CD4-positive, CD25-positive, alpha-beta regulatory T cell (primary cell): Measurements from ENCODE around the gene ACLY. TPM values are rescaled to one million over a fixed set of nuclear protein-coding genes. Genes with fewer than 3 reads are reported as not detected.
"Not testable (repeated sequence)": the region's sequence is repeated elsewhere in the genome, so short reads cannot be mapped to it uniquely, and the experiment has no call there.

Experiments used
- ATAC-seq, 2 donors: fragments of 150-1000 bp; cut with Tn5 transposase; one replicate each; pipeline ENCODE4 v1.10.0; 2021; ENCODE audit warnings: low read depth in 2 of 2, moderate number of reproducible peaks in 2 of 2, moderate library complexity in 1 of 2
- DNase-seq, 3 donors: peaks; one replicate each; pipeline versions ENCODE4 v3.0.0 to v3.0.0-alpha.2; 2012 to 2022; ENCODE audit warnings: mixed read lengths in 1 of 3
- H3K27ac ChIP-seq: one replicate; pipeline ENCODE4 v1.7.0; 2013; ENCODE audit warnings: mild to moderate bottlenecking, low read length; ENCODE audit not compliant: insufficient read depth, poor library complexity, severe bottlenecking
- H3K27me3 ChIP-seq: one replicate; pipeline ENCODE4 v1.7.0; 2013; ENCODE audit warnings: low read length; ENCODE audit not compliant: control insufficient read depth, insufficient read depth
- H3K36me3 ChIP-seq: one replicate; pipeline ENCODE4 v1.7.0; 2013; ENCODE audit warnings: mild to moderate bottlenecking, low read length, moderate library complexity; ENCODE audit not compliant: control insufficient read depth, insufficient read depth
- H3K4me1 ChIP-seq: 2 replicates; pipeline ENCODE4 v1.7.0; 2013; ENCODE audit warnings: mild to moderate bottlenecking, low read length; ENCODE audit not compliant: insufficient read depth, control insufficient read depth, poor library complexity, severe bottlenecking
- H3K4me3 ChIP-seq: one replicate; pipeline ENCODE4 v1.7.0; 2013; ENCODE audit warnings: low read depth, mild to moderate bottlenecking, low read length, moderate library complexity
- H3K9me3 ChIP-seq, 2 experiments: 1 replicate in 1 of 2; 2 replicates in 1 of 2; pipeline ENCODE4 v1.7.0; 2013; ENCODE audit warnings: low read length in 2 of 2, mild to moderate bottlenecking in 1 of 2, moderate library complexity in 1 of 2; ENCODE audit not compliant: control insufficient read depth in 2 of 2
- H3K27ac Mint-ChIP-seq, 3 donors: one replicate each; pipeline ENCODE4 v1.8.0; 2020 to 2022; ENCODE audit warnings: mild to moderate bottlenecking in 3 of 3, mixed read lengths in 3 of 3, moderate library complexity in 2 of 3
- H3K27me3 Mint-ChIP-seq: one replicate; pipeline ENCODE4 v1.8.0; 2022; ENCODE audit warnings: mild to moderate bottlenecking, mixed read lengths
- H3K36me3 Mint-ChIP-seq: one replicate; pipeline ENCODE4 v1.8.0; 2020; ENCODE audit warnings: mixed read lengths
- H3K4me1 Mint-ChIP-seq, 4 donors: one replicate each; pipeline ENCODE4 v1.8.0; 2020 to 2022; ENCODE audit warnings: mixed read lengths in 4 of 4, mild to moderate bottlenecking in 1 of 4
- H3K4me3 Mint-ChIP-seq, 4 donors: one replicate each; pipeline ENCODE4 v1.8.0; 2020 to 2022; ENCODE audit warnings: mild to moderate bottlenecking in 4 of 4, mixed read lengths in 4 of 4, moderate library complexity in 3 of 4
- H3K9me3 Mint-ChIP-seq, 7 donors: one replicate each; pipeline ENCODE4 v1.8.0; 2020 to 2022; ENCODE audit warnings: mixed read lengths in 7 of 7, mild to moderate bottlenecking in 3 of 7, moderate library complexity in 2 of 7
- polyA plus RNA-seq, 4 donors: library from polyadenylated mRNA; unstranded; fragments of 300-500 nt; fragmentation: Illumina TruSeq; gene quantifications; one replicate each; pipeline ENCODE4 v1.2.3, GENCODE V29; 2021
- total RNA-seq: library from RNA; stranded (reverse); gene quantifications from one replicate; pipeline ENCODE4 v1.2.3, GENCODE V29; 2022

ACLY gene
- total and polyA plus RNA-seq, 5 donors from 2014 or later, result 50.3 to 76.3 (median 56.7) TPM

- DNase-seq, H3K27ac Mint-ChIP-seq, H3K9me3 Mint-ChIP-seq, ATAC-seq, H3K27ac ChIP-seq, H3K4me1 Mint-ChIP-seq, H3K27me3 Mint-ChIP-seq, H3K4me3 ChIP-seq, H3K4me1 ChIP-seq, H3K9me3 ChIP-seq, H3K4me3 Mint-ChIP-seq, H3K27me3 ChIP-seq: not testable (repeated sequence)
- H3K36me3 Mint-ChIP-seq, result peaks cover 31% of the 10 kb centered on the region
- peaks cover 56% of the 10 kb centered on the region for H3K36me3 ChIP-seq
These were observed 44.5 kb downstream of the ACLY start for GRCh38 chr17:41874293-41874670.

GRCh38 chr17:41873559-41874292 is 45.0 kb downstream of the ACLY start:
- Histone ChIP-seq H3K4me3 (no peak overlapping the region), H3K4me1 (peaks cover 2% of the 10 kb centered on the region), H3K27ac (no peak overlapping the region), H3K9me3 (no peaks in the 10 kb centered on the region), H3K36me3 (peaks cover 56% of the 10 kb centered on the region), H3K27me3 (no peaks in the 10 kb centered on the region)
- H3K27me3 Mint-ChIP-seq, result no peaks in the 10 kb centered on the region
- no peak overlapping the region for H3K4me3 Mint-ChIP-seq
- H3K4me1 Mint-ChIP-seq, result peaks cover 0 to 11% (median 3%) of the 10 kb centered on the region in 4 donors
- ATAC-seq (no peak), DNase-seq (no peak)
- H3K27ac Mint-ChIP-seq, result no peak overlapping the region
- no peaks in the 10 kb centered on the region for H3K9me3 Mint-ChIP-seq
- H3K36me3 Mint-ChIP-seq, result peaks cover 32% of the 10 kb centered on the region

- peaks cover 6% of the 10 kb centered on the region for H3K4me1 ChIP-seq
- no peak overlapping the region for H3K4me3 Mint-ChIP-seq
- no peaks in the 10 kb centered on the region for H3K27me3 ChIP-seq
- peak overlapping the region in 1 of 3 donors; percentile 35 for H3K27ac Mint-ChIP-seq
- ATAC-seq (no peak), DNase-seq (no peak)
- H3K4me1 Mint-ChIP-seq, result peaks cover 0 to 21% (median 12%) of the 10 kb centered on the region in 4 donors
- H3K9me3 ChIP-seq, result no peaks in the 10 kb centered on the region
- H3K36me3 ChIP-seq, result peaks cover 52% of the 10 kb centered on the region
- no peak overlapping the region for H3K27ac ChIP-seq
- H3K27me3 Mint-ChIP-seq, result no peaks in the 10 kb centered on the region
- peaks cover 26% of the 10 kb centered on the region for H3K36me3 Mint-ChIP-seq
- no peaks in the 10 kb centered on the region for H3K9me3 Mint-ChIP-seq
- no peak overlapping the region for H3K4me3 ChIP-seq
These were observed 47.0 kb downstream of the ACLY start for GRCh38 chr17:41871789-41872188.

- peaks cover 26% of the 10 kb centered on the region for H3K36me3 Mint-ChIP-seq
- peaks cover 8% of the 10 kb centered on the region for H3K4me1 ChIP-seq
- peaks cover 55% of the 10 kb centered on the region for H3K36me3 ChIP-seq
- ATAC-seq (no peak), DNase-seq (no peak)
- H3K27me3 Mint-ChIP-seq, result no peaks in the 10 kb centered on the region
- H3K9me3 ChIP-seq, result no peaks in the 10 kb centered on the region
- H3K4me3 ChIP-seq, result no peak overlapping the region
- no peaks in the 10 kb centered on the region for H3K27me3 ChIP-seq
- no peak overlapping the region for H3K27ac ChIP-seq
- H3K9me3 Mint-ChIP-seq, result no peaks in the 10 kb centered on the region
- H3K27ac Mint-ChIP-seq, result peak overlapping the region in 1 of 3 donors; percentile 16
- H3K4me3 Mint-ChIP-seq, result no peak overlapping the region
- H3K4me1 Mint-ChIP-seq, result peaks cover 0 to 21% (median 12%) of the 10 kb centered on the region in 4 donors
These were observed 48.1 kb downstream of the ACLY start for GRCh38 chr17:41870627-41871026.

- H3K36me3 ChIP-seq, result peaks cover 55% of the 10 kb centered on the region
- H3K4me3 Mint-ChIP-seq, result no peak overlapping the region
- no peak for DNase-seq
- H3K9me3 ChIP-seq, result no peaks in the 10 kb centered on the region
- H3K27ac ChIP-seq, result no peak overlapping the region
- H3K9me3 Mint-ChIP-seq, result no peaks in the 10 kb centered on the region
- no peaks in the 10 kb centered on the region for H3K27me3 ChIP-seq
- peaks cover 11% of the 10 kb centered on the region for H3K4me1 ChIP-seq
- peak overlapping the region in 2 of 3 donors; percentile 56 to 81 for H3K27ac Mint-ChIP-seq
- no peak overlapping the region for H3K4me3 ChIP-seq
- no peak for ATAC-seq
- H3K36me3 Mint-ChIP-seq, result peaks cover 26% of the 10 kb centered on the region
- no peaks in the 10 kb centered on the region for H3K27me3 Mint-ChIP-seq
- peaks cover 0 to 27% (median 14%) of the 10 kb centered on the region in 4 donors for H3K4me1 Mint-ChIP-seq
These were observed 48.7 kb downstream of the ACLY start for GRCh38 chr17:41870097-41870496.

- H3K4me1 Mint-ChIP-seq, result peaks cover 0 to 27% (median 14%) of the 10 kb centered on the region in 4 donors
- Histone ChIP-seq H3K4me1 (peaks cover 14% of the 10 kb centered on the region), H3K4me3 (no peak overlapping the region), H3K36me3 (peaks cover 55% of the 10 kb centered on the region), H3K27me3 (no peaks in the 10 kb centered on the region), H3K27ac (no peak overlapping the region), H3K9me3 (no peaks in the 10 kb centered on the region)
- no peaks in the 10 kb centered on the region for H3K27me3 Mint-ChIP-seq
- ATAC-seq, result no peak
- peaks cover 26% of the 10 kb centered on the region for H3K36me3 Mint-ChIP-seq
- peak overlapping the region; percentile 46 to 87 (median 63) for H3K27ac Mint-ChIP-seq
- no peak overlapping the region for H3K4me3 Mint-ChIP-seq
- DNase-seq, result no peak
- no peaks in the 10 kb centered on the region for H3K9me3 Mint-ChIP-seq
These were observed 49.3 kb downstream of the ACLY start for GRCh38 chr17:41869426-41869825.

- no peak overlapping the region for H3K27ac ChIP-seq
- ATAC-seq (no peak), DNase-seq (peak in 1 of 3 donors; percentile 47)
- no peaks in the 10 kb centered on the region for H3K9me3 ChIP-seq
- peaks cover 26% of the 10 kb centered on the region for H3K36me3 Mint-ChIP-seq
- peak overlapping the region; percentile 56 to 87 (median 79) for H3K27ac Mint-ChIP-seq
- no peak overlapping the region for H3K4me3 ChIP-seq
- H3K36me3 ChIP-seq, result peaks cover 48% of the 10 kb centered on the region
- peak overlapping the region in 1 of 4 donors; percentile 43 for H3K4me3 Mint-ChIP-seq
- H3K27me3 Mint-ChIP-seq, result no peaks in the 10 kb centered on the region
- peaks cover 0 to 27% (median 14%) of the 10 kb centered on the region in 4 donors for H3K4me1 Mint-ChIP-seq
- no peaks in the 10 kb centered on the region for H3K9me3 Mint-ChIP-seq
- no peaks in the 10 kb centered on the region for H3K27me3 ChIP-seq
- H3K4me1 ChIP-seq, result peaks cover 23% of the 10 kb centered on the region
These were observed 50.2 kb downstream of the ACLY start for GRCh38 chr17:41868568-41868967.

- Histone ChIP-seq H3K4me1 (peaks cover 44% of the 10 kb centered on the region), H3K36me3 (peaks cover 21% of the 10 kb centered on the region), H3K27ac (peak overlapping the region; percentile 85), H3K9me3 (no peaks in the 10 kb centered on the region), H3K4me3 (peak overlapping the region; percentile 83), H3K27me3 (no peaks in the 10 kb centered on the region)
- H3K36me3 Mint-ChIP-seq, result peaks cover 14% of the 10 kb centered on the region
- H3K4me1 Mint-ChIP-seq, result peaks cover 7 to 37% (median 25%) of the 10 kb centered on the region in 4 donors
- ATAC-seq (no peak), DNase-seq (no peak)
- peak overlapping the region in 1 of 3 donors; percentile 77 for H3K27ac Mint-ChIP-seq
- no peaks in the 10 kb centered on the region for H3K27me3 Mint-ChIP-seq
- no peaks in the 10 kb centered on the region for H3K9me3 Mint-ChIP-seq
- no peak overlapping the region for H3K4me3 Mint-ChIP-seq
These were observed 53.2 kb downstream of the ACLY start for GRCh38 chr17:41865596-41865893.
